ENCODE measurements around the gene NPC1L1. TPM values are rescaled to one million over a fixed set of nuclear protein-coding genes. Genes with fewer than 3 reads are reported as not detected.

The NPC1L1 gene
- polyA plus RNA-seq, 1 donor (not counting 4 experiments of a cell fraction or from before 2014, with no cell fraction given), result 0.01 TPM

GRCh38 chr7:44572771-44573170 lies 31.6 kb upstream of the NPC1L1 start:
- TF ChIP-seq EZH2 (IDR thresholded peaks at IDR 0.05; ENCODE audit: low read length), result no peak
- TF ChIP-seq, protein P1, sequence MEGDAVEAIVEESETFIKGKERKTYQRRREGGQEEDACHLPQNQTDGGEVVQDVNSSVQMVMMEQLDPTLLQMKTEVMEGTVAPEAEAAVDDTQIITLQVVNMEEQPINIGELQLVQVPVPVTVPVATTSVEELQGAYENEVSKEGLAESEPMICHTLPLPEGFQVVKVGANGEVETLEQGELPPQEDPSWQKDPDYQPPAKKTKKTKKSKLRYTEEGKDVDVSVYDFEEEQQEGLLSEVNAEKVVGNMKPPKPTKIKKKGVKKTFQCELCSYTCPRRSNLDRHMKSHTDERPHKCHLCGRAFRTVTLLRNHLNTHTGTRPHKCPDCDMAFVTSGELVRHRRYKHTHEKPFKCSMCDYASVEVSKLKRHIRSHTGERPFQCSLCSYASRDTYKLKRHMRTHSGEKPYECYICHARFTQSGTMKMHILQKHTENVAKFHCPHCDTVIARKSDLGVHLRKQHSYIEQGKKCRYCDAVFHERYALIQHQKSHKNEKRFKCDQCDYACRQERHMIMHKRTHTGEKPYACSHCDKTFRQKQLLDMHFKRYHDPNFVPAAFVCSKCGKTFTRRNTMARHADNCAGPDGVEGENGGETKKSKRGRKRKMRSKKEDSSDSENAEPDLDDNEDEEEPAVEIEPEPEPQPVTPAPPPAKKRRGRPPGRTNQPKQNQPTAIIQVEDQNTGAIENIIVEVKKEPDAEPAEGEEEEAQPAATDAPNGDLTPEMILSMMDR (optimal IDR thresholded peaks at IDR 0.05 in 1 of 3, IDR thresholded peaks at IDR 0.05 in 1 of 3, conservative IDR thresholded peaks at IDR 0.05 in 1 of 3; ENCODE audit: extremely low read depth in 1 of 3, insufficient read depth in 2 of 3, low read length in 3 of 3), result no peak
- Histone ChIP-seq H3K9ac (ENCODE audit: control insufficient read depth, extremely low read depth, insufficient read depth, low read length) (peak overlapping the region; percentile 88), H3K27ac (ENCODE audit: control insufficient read depth, insufficient read depth, low read length) (peak overlapping the region; percentile 82), H3K4me3 (ENCODE audit: control insufficient read depth in 2 of 3, extremely low read depth in 1 of 3, insufficient read depth in 2 of 3, low read depth in 1 of 3, low read length in 3 of 3) (peak overlapping the region; percentile 73 to 89 (median 82)), H3K27me3 (ENCODE audit: control insufficient read depth, extremely low read depth, insufficient read depth, low read length) (no peaks in the 10 kb centered on the region), H3K9me3 (ENCODE audit: control insufficient read depth, low read depth, low read length) (no peaks in the 10 kb centered on the region), H3K9me1 (ENCODE audit: control insufficient read depth, extremely low read depth, insufficient read depth, low read length) (no peaks in the 10 kb centered on the region), H3K79me2 (ENCODE audit: control insufficient read depth, insufficient read depth, low read length) (peaks cover 54% of the 10 kb centered on the region), H3K4me2 (ENCODE audit: control insufficient read depth, extremely low read depth, insufficient read depth, low read depth, low read length) (peak overlapping the region; percentile 88), H3K4me1 (ENCODE audit: control insufficient read depth, extremely low read depth, insufficient read depth, low read length) (peaks cover 12% of the 10 kb centered on the region), H3K36me3 (ENCODE audit: control insufficient read depth in 2 of 2, extremely low read depth in 1 of 2, insufficient read depth in 2 of 2, low read length in 2 of 2) (peaks cover 41 to 62% of the 10 kb centered on the region in 2 experiments), H2AFZ (ENCODE audit: control insufficient read depth, low read length) (no peak overlapping the region), H4K20me1 (ENCODE audit: control insufficient read depth, extremely low read depth, insufficient read depth, low read length) (no peaks in the 10 kb centered on the region)
- FAIRE-seq (no peak), DNase-seq (ENCODE audit: low read depth, low spot score) (no peak)
- dilution Hi-C loops (cut with MboI; ENCODE audit: extremely low pct_ligation_motif_present, low sequenced_read_pairs), result no loop called here

DNA sequence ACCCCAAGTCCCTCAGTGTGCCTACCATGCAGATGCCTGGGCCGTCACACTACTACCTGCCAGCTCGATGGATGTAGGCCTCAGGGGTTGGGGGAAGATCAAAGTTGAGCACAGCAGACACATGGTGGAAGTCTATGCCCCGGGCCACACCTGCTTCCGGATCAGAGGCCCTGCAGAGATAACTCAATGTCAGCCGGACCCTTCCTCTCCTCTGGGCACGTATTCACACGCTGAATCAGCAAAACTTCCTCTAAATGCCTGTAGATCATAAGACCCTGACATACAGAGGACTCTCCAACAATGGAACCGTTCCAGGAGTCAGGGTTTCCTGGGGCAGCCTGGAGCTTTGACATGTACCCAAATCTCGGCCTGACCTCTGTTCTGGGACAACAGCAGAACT lies 28.8 kb upstream of the NPC1L1 start:
- dilution Hi-C loops (cut with MboI; ENCODE audit: extremely low pct_ligation_motif_present, low sequenced_read_pairs), result no loop called here
- FAIRE-seq (no peak), DNase-seq (ENCODE audit: low read depth, low spot score) (no peak)
- no peak overlapping the region for H3K27ac ChIP-seq (ENCODE audit: control insufficient read depth, insufficient read depth, low read length)
- H3K36me3 ChIP-seq (ENCODE audit: control insufficient read depth in 2 of 2, extremely low read depth in 1 of 2, insufficient read depth in 2 of 2, low read length in 2 of 2), result peaks cover 52 to 62% of the 10 kb centered on the region in 2 experiments
- H3K9me1 ChIP-seq (ENCODE audit: control insufficient read depth, extremely low read depth, insufficient read depth, low read length), result no peaks in the 10 kb centered on the region
- peaks cover 9% of the 10 kb centered on the region for H3K4me1 ChIP-seq (ENCODE audit: control insufficient read depth, extremely low read depth, insufficient read depth, low read length)
- no peak overlapping the region for H3K4me2 ChIP-seq (ENCODE audit: control insufficient read depth, extremely low read depth, insufficient read depth, low read depth, low read length)
- H3K9me3 ChIP-seq (ENCODE audit: control insufficient read depth, low read depth, low read length), result no peaks in the 10 kb centered on the region
- H3K79me2 ChIP-seq (ENCODE audit: control insufficient read depth, insufficient read depth, low read length), result peaks cover 54% of the 10 kb centered on the region
- no peaks in the 10 kb centered on the region for H3K27me3 ChIP-seq (ENCODE audit: control insufficient read depth, extremely low read depth, insufficient read depth, low read length)
- H3K4me3 ChIP-seq (ENCODE audit: control insufficient read depth in 2 of 3, extremely low read depth in 1 of 3, insufficient read depth in 2 of 3, low read depth in 1 of 3, low read length in 3 of 3), result no peak overlapping the region
- H2AFZ ChIP-seq (ENCODE audit: control insufficient read depth, low read length), result no peak overlapping the region
- TF ChIP-seq EZH2 (IDR thresholded peaks at IDR 0.05; ENCODE audit: low read length), result no peak
- TF ChIP-seq, protein P1 (optimal IDR thresholded peaks at IDR 0.05 in 1 of 3, IDR thresholded peaks at IDR 0.05 in 1 of 3, conservative IDR thresholded peaks at IDR 0.05 in 1 of 3; ENCODE audit: extremely low read depth in 1 of 3, insufficient read depth in 2 of 3, low read length in 3 of 3), result no peak
- no peak overlapping the region for H3K9ac ChIP-seq (ENCODE audit: control insufficient read depth, extremely low read depth, insufficient read depth, low read length)
- no peaks in the 10 kb centered on the region for H4K20me1 ChIP-seq (ENCODE audit: control insufficient read depth, extremely low read depth, insufficient read depth, low read length)

Measured in keratinocyte (primary cell).